Adrenal gland (tissue), 12 donors: ENCODE data around the gene PAPOLB. TPM values are rescaled to one million over a fixed set of nuclear protein-coding genes. Genes with fewer than 3 reads are reported as not detected.

Experiments used
- DNase-seq, 7 donors: peaks; one replicate each; pipeline ENCODE4 v3.0.0-alpha.2; 2019 to 2020
- H3K27ac ChIP-seq, 5 donors: fragments of 200-600 bp; sonication (generic) in 4 of 5; 1 replicate in 3 of 5; 2 replicates in 2 of 5; pipeline versions ENCODE4 v1.5.1 to v1.8.0; 2016 to 2020; ENCODE audit warnings: mild to moderate bottlenecking in 1 of 5
- H3K27me3 ChIP-seq: fragments of 200-600 bp; 2 replicates; pipeline ENCODE4 v1.8.0; 2021
- H3K36me3 ChIP-seq, 2 donors: fragments of 200-600 bp; replicated peaks in 1 of 2; 1 replicate in 1 of 2; 2 replicates in 1 of 2; pipeline versions ENCODE4 v1.5.1 to v1.8.0; 2018 to 2022
- H3K4me1 ChIP-seq, 2 donors: fragments of 200-600 bp; replicated peaks in 1 of 2; 1 replicate in 1 of 2; 2 replicates in 1 of 2; pipeline versions ENCODE4 v1.5.1 to v1.8.0; 2018 to 2021
- H3K4me3 ChIP-seq, 4 donors: fragments of 200-600 bp; sonication (generic) in 3 of 4; one replicate each; pipeline ENCODE4 v1.5.1; 2016 to 2018
- H3K9me3 ChIP-seq, 3 donors: fragments of 200-600 bp; sonication (generic) in 1 of 3; replicated peaks in 1 of 3; 1 replicate in 2 of 3; 2 replicates in 1 of 3; pipeline versions ENCODE4 v1.5.1 to v1.8.0; 2016 to 2021
- CTCF ChIP-seq, 6 experiments: fragments of 450-650 bp in 4 of 6; fragments of 200-600 bp in 2 of 6; sonication (generic) in 1 of 6; IDR thresholded peaks; 1 replicate in 5 of 6; 2 replicates in 1 of 6; pipeline versions ENCODE4 v1.5.1 to v1.8.0; 2016 to 2021; ENCODE audit warnings: antibody characterized with exemption in 6 of 6, mild to moderate bottlenecking in 2 of 6, moderate library complexity in 1 of 6
- POLR2A ChIP-seq, 2 donors: fragments of 450-650 bp; IDR thresholded peaks; one replicate each; pipeline ENCODE4 v1.6.1; 2017; ENCODE audit warnings: antibody characterized with exemption in 2 of 2, mild to moderate bottlenecking in 2 of 2, moderate library complexity in 1 of 2
- WGBS, 4 donors: extraction: QIAGEN DNeasy Blood & Tissue Kit in 2 of 4; methylation state at CpG; one replicate each; pipeline versions ENCODE4 v1.1.5 to v1.1.7; 2013 to 2017; 5-methylcytosine and 5-hydroxymethylcytosine counted together
- intact Hi-C, 2 donors: fragments of 100-400 bp; cut with DNase I; formaldehyde crosslinking; loops; one replicate each; pipeline versions ENCODE4 v1.14.1 to v1.15.0; 2022 to 2023
- polyA plus RNA-seq, 3 donors: library from polyadenylated mRNA; stranded (reverse); fragments of 200-250 nt in 2 of 3; fragments of 350-450 nt in 1 of 3; fragmentation: Illumina TruSeq in 1 of 3; extraction: RNeasy Lipid Tissue Mini Kit (QIAGEN cat#74804) in 1 of 3; gene quantifications; one replicate each; pipeline ENCODE4 v1.2.3, GENCODE V29; 2013 to 2014
- total RNA-seq, 9 donors: library from RNA; depleted of rRNA in 4 of 9; stranded (reverse); fragments of >200 nt in 4 of 9; fragments of 120-200 nt in 1 of 9; fragmentation: NEBNext Ultra II Directional in 1 of 9; extraction: Animal tissue kit (Norgen Biotek cat#: 25700) in 1 of 9; gene quantifications; one replicate each; pipeline versions ENCODE4 v1.1.0 to v1.2.4, GENCODE V29; 2013 to 2023
- donor health status: healthy with polysubstance abuse.
- donor health status: Bipolar disorder and iron deficiency.
- donor health status: DM: yes; HTN: yes; CAD: no.
- donor health status: DM: no; HTN: no; CAD: no.
- donor health status: DM: no; HTN: no; CAD: no.
- donor health status: DM: yes; HTN: yes; CAD: no.

The PAPOLB gene
- total and polyA plus RNA-seq, 12 donors: 0.04 to 0.11 (median 0.08) TPM; not detected in 9

GRCh38 chr7:4820405-4820966 lies 41.3 kb downstream of the PAPOLB start:
- 55 to 79% (median 73%) methylated on average over 2 to 19 of the region's 19 CpGs for WGBS, 4 donors

GRCh38 chr7:4819560-4820404 lies 42.0 kb downstream of the PAPOLB start:
- no peak overlapping the region for H3K4me3 ChIP-seq
- intact Hi-C loops: loop anchor here in 1 of 2 donors (5.0 kb wide), 1 partner anchor 258 kb away; no protein-coding TSS in a partner anchor
- WGBS, 4 donors: 61 to 73% (median 68%) methylated on average over 35 to 39 of the region's 39 CpGs
- no peak for DNase-seq
- H3K9me3 ChIP-seq: no peaks in the 10 kb centered on the region
- H3K36me3 ChIP-seq: no peaks in the 10 kb centered on the region
- no peaks in the 10 kb centered on the region for H3K27me3 ChIP-seq
- no peak for TF ChIP-seq POLR2A (IDR thresholded peaks at IDR 0.05)
- no peak for TF ChIP-seq CTCF (IDR thresholded peaks at IDR 0.05)
- no peaks in the 10 kb centered on the region for H3K4me1 ChIP-seq
- H3K27ac ChIP-seq: no peak overlapping the region

More at GRCh38 chr7:4820405-4820966, 41.3 kb downstream of the PAPOLB start:
- intact Hi-C loops: loop anchor here in 1 of 2 donors (5.0 kb wide), 1 partner anchor 257 kb away; no protein-coding TSS in a partner anchor
- no peaks in the 10 kb centered on the region for H3K4me1 ChIP-seq
- H3K27me3 ChIP-seq: no peaks in the 10 kb centered on the region
- TF ChIP-seq CTCF (IDR thresholded peaks at IDR 0.05): no peak
- TF ChIP-seq POLR2A (IDR thresholded peaks at IDR 0.05): no peak
- no peaks in the 10 kb centered on the region for H3K36me3 ChIP-seq
- no peak for DNase-seq
- no peaks in the 10 kb centered on the region for H3K9me3 ChIP-seq
- H3K27ac ChIP-seq: no peak overlapping the region
- no peak overlapping the region for H3K4me3 ChIP-seq

- no peak for TF ChIP-seq POLR2A (IDR thresholded peaks at IDR 0.05)
- no peak for TF ChIP-seq CTCF (IDR thresholded peaks at IDR 0.05)
- H3K4me1 ChIP-seq: no peaks in the 10 kb centered on the region
- H3K27ac ChIP-seq: no peak overlapping the region
- WGBS, 4 donors: 78 to 89% (median 79%) methylated on average over 5 to 31 of the region's 32 CpGs
- H3K4me3 ChIP-seq: no peak overlapping the region
- intact Hi-C loops: no loop called here
- DNase-seq: no peak
- no peaks in the 10 kb centered on the region for H3K27me3 ChIP-seq
- H3K36me3 ChIP-seq: no peaks in the 10 kb centered on the region
- H3K9me3 ChIP-seq: no peaks in the 10 kb centered on the region
Measured at GRCh38 chr7:4818000-4818794, 43.6 kb downstream of the PAPOLB start.
